Uterus (tissue), 2 donors: ENCODE results near the gene TCTA.

ENCODE experiments used
- CTCF ChIP-seq, 4 experiments: fragments of 200-600 bp in 2 of 4; fragments of 450-650 bp in 2 of 4; sonication (generic) in 2 of 4; IDR thresholded peaks; one replicate each; pipeline ENCODE4 v1.5.1; 2016 to 2019; ENCODE audit warnings: antibody characterized with exemption in 4 of 4, mild to moderate bottlenecking in 2 of 4, moderate library complexity in 1 of 4
- POLR2A ChIP-seq, 2 donors: fragments of 450-650 bp; IDR thresholded peaks; one replicate each; pipeline ENCODE4 v1.6.1; 2016; ENCODE audit warnings: antibody characterized with exemption in 2 of 2, mild to moderate bottlenecking in 1 of 2, moderate library complexity in 1 of 2

GRCh38 chr3:49370585-49371290, 41.5 kb upstream of the TCTA start:
- TF ChIP-seq POLR2A (IDR thresholded peaks at IDR 0.05), result no peak
- no peak for TF ChIP-seq CTCF (IDR thresholded peaks at IDR 0.05)
